SK-N-SH treated with all-trans-retinoic acid at 6 μM for 48 hours (cell line): Measurements from ENCODE around the gene TRDMT1.

Experiments
- CREB5 ChIP-seq: fragments of 250-450 bp; sonication (Bioruptor Pico); IDR thresholded peaks from 2 replicates; pipeline ENCODE4 v1.5.1; 2020; ENCODE audit warnings: low read depth, mild to moderate bottlenecking, moderate library complexity
- CSRNP3 ChIP-seq: fragments of 250-450 bp; sonication (Bioruptor Pico); IDR thresholded peaks from 2 replicates; pipeline ENCODE4 v1.5.1; 2021; ENCODE audit warnings: mild to moderate bottlenecking, moderate library complexity
- ESRRG ChIP-seq: fragments of 250-450 bp; sonication (Bioruptor Pico); IDR thresholded peaks from 2 replicates; pipeline ENCODE4 v1.6.1; 2021; ENCODE audit warnings: mild to moderate bottlenecking
- GLIS3 ChIP-seq: fragments of 250-450 bp; sonication (Bioruptor Pico); IDR thresholded peaks from 2 replicates; pipeline ENCODE4 v1.5.0; 2020; ENCODE audit warnings: mild to moderate bottlenecking, moderate library complexity
- ISL1 ChIP-seq: fragments of 250-450 bp; sonication (Bioruptor Pico); IDR thresholded peaks from 2 replicates; pipeline ENCODE4 v2.1.2; 2022; ENCODE audit warnings: mild to moderate bottlenecking, moderate library complexity
- PATZ1 ChIP-seq: fragments of 250-450 bp; sonication (Bioruptor Pico); IDR thresholded peaks from 2 replicates; pipeline ENCODE4 v1.8.0; 2020; ENCODE audit warnings: mild to moderate bottlenecking, moderate library complexity, borderline replicate concordance
- RARB ChIP-seq: fragments of 250-450 bp; sonication (Bioruptor Pico); IDR thresholded peaks from 2 replicates; pipeline ENCODE4 v1.8.0; 2021; ENCODE audit warnings: mild to moderate bottlenecking, moderate library complexity
- SNAI2 ChIP-seq: fragments of 250-450 bp; sonication (Bioruptor Pico); IDR thresholded peaks from 2 replicates; pipeline ENCODE4 v1.5.0; 2020; ENCODE audit warnings: mild to moderate bottlenecking, moderate library complexity
- TOX ChIP-seq: fragments of 250-450 bp; sonication (Bioruptor Pico); IDR thresholded peaks from 2 replicates; pipeline ENCODE4 v1.8.0; 2021; ENCODE audit warnings: mild to moderate bottlenecking, moderate library complexity, borderline replicate concordance
- ZFP3 ChIP-seq: fragments of 250-450 bp; sonication (Bioruptor Pico); IDR thresholded peaks from 2 replicates; pipeline ENCODE4 v1.5.0; 2020; ENCODE audit warnings: mild to moderate bottlenecking, moderate library complexity
- ZFP30 ChIP-seq: fragments of 450-650 bp; formaldehyde crosslinking; IDR thresholded peaks from 2 replicates; pipeline ENCODE4 v1.5.0; 2022; ENCODE audit warnings: mild to moderate bottlenecking, moderate library complexity
- ZNF565 ChIP-seq: fragments of 450-650 bp; formaldehyde crosslinking; conservative IDR thresholded peaks from 2 replicates; pipeline ENCODE4 v1.5.0; 2020; ENCODE audit warnings: low read depth, mild to moderate bottlenecking, moderate library complexity
- ZNF70 ChIP-seq: fragments of 450-650 bp; formaldehyde crosslinking; IDR thresholded peaks from 2 replicates; pipeline ENCODE4 v1.5.0; 2020; ENCODE audit warnings: mild to moderate bottlenecking, moderate library complexity

DNA sequence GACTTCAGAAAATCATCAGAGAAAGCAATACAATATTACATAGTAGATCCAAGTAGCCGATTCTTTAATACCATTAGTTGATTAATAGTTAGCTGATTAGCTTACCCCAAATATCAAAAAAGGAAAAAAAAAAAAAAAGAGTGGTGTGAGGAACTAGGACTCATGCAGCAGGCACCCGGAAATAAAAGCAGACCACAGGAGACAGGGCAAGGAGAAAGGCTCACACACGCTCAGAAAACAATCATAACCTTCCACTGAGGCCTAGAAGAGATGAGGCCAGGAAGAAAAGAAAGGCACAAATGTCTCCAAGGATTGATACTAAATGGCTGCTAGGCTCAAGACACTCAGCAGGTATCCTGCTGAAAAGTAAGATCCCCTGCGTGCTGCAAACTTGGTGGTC lies 25.9 kb downstream of the TRDMT1 start:
- TF ChIP-seq RARB (CRISPR knock-in tag) (no peak), ZNF70 (CRISPR knock-in tag) (no peak), CSRNP3 (no peak), ZNF565 (no peak), PATZ1 (CRISPR knock-in tag) (no peak), ZFP3 (CRISPR knock-in tag) (no peak), TOX (CRISPR knock-in tag) (no peak), ZFP30 (no peak), ISL1 (CRISPR knock-in tag) (no peak), ESRRG (CRISPR knock-in tag) (no peak), CREB5 (CRISPR knock-in tag) (no peak), SNAI2 (no peak), GLIS3 (CRISPR knock-in tag) (no peak)
